Gastroesophageal sphincter (tissue), 4 donors: ENCODE measurements around the gene SESN3. TPM values are rescaled to one million over a fixed set of nuclear protein-coding genes. Genes with fewer than 3 reads are reported as not detected.

Experiments used
- ATAC-seq: fragments of 150-250 bp; one replicate; pipeline ENCODE4 v1.9.1; 2016; ENCODE audit warnings: mild to moderate bottlenecking, moderate library complexity
- H3K27ac ChIP-seq, 4 donors: fragments of 200-600 bp; sonication (generic) in 3 of 4; 1 replicate in 3 of 4; 2 replicates in 1 of 4; pipeline ENCODE4 v1.5.1; 2016 to 2019
- H3K27me3 ChIP-seq: fragments of 200-600 bp; sonication (generic); one replicate; pipeline ENCODE4 v1.5.1; 2019
- H3K36me3 ChIP-seq, 2 donors: fragments of 200-600 bp; sonication (generic); one replicate each; pipeline ENCODE4 v1.5.1; 2019; ENCODE audit warnings: control low read depth in 1 of 2
- H3K4me1 ChIP-seq, 3 donors: fragments of 200-600 bp; sonication (generic); 1 replicate in 2 of 3; 2 replicates in 1 of 3; pipeline ENCODE4 v1.5.1; 2016 to 2019; ENCODE audit warnings: control low read depth in 2 of 3
- H3K4me3 ChIP-seq, 2 donors: fragments of 200-600 bp; sonication (generic); one replicate each; pipeline ENCODE4 v1.5.1; 2019; ENCODE audit warnings: mild to moderate bottlenecking in 1 of 2, moderate library complexity in 1 of 2
- H3K9me3 ChIP-seq, 3 donors: fragments of 200-600 bp; sonication (generic); one replicate each; pipeline ENCODE4 v1.5.1; 2017 to 2019; ENCODE audit warnings: control low read depth in 2 of 3
- EP300 ChIP-seq: sonication (generic); formaldehyde crosslinking; IDR thresholded peaks from one replicate; pipeline ENCODE4 v1.6.1; 2017; ENCODE audit warnings: antibody characterized with exemption, mild to moderate bottlenecking
- POLR2A ChIP-seq, 2 donors: fragments of 450-650 bp; IDR thresholded peaks; one replicate each; pipeline ENCODE4 v1.6.1; 2017; ENCODE audit warnings: antibody characterized with exemption in 2 of 2, mild to moderate bottlenecking in 2 of 2, moderate library complexity in 1 of 2
- POLR2AphosphoS5 ChIP-seq: sonication (generic); formaldehyde crosslinking; IDR thresholded peaks from one replicate; pipeline ENCODE4 v1.6.1; 2017; ENCODE audit warnings: antibody characterized with exemption
- WGBS, 2 donors: methylation state at CpG; one replicate each; pipeline ENCODE4 v1.1.5; 2018; ENCODE audit warnings: low coverage in 1 of 2; 5-methylcytosine and 5-hydroxymethylcytosine counted together
- total RNA-seq, 4 donors: library from RNA; depleted of rRNA; stranded (reverse); fragments of >200 nt; gene quantifications; one replicate each; pipeline ENCODE4 v1.1.0, GENCODE V29; 2016
- TF ChIP-seq, protein P1 (sequence below), 4 experiments: fragments of 200-600 bp in 2 of 4; fragments of 450-650 bp in 2 of 4; sonication (generic) in 1 of 4; IDR thresholded peaks; one replicate each; pipeline ENCODE4 v1.5.1; 2017 to 2019; ENCODE audit warnings: antibody characterized with exemption in 4 of 4, mild to moderate bottlenecking in 2 of 4, moderate library complexity in 2 of 4

The SESN3 gene
- total RNA-seq, 4 donors from 2014 or later: 24.5 to 32.8 (median 28.8) TPM

DNA sequence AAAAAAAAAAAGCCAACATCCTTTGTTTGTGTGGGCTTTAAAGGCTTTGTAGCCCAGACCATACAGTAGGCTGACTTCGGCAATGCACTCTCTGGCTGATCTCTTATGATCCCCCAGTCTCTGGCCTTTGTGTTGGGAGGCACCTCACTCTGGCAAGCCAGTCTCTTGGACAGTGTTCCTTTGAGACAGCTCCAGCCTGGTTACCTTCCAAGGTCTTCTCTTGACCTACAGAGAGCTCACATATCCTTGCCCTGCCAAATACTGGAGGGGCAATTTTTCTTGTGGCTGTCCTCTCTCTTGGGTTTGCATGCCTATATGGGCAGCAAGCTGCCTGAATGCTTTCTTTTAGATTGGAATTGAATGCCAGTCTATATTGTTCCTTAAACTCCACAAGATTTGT is 69.8 kb downstream of the SESN3 start:
- no peak for TF ChIP-seq EP300
- TF ChIP-seq, protein P1, sequence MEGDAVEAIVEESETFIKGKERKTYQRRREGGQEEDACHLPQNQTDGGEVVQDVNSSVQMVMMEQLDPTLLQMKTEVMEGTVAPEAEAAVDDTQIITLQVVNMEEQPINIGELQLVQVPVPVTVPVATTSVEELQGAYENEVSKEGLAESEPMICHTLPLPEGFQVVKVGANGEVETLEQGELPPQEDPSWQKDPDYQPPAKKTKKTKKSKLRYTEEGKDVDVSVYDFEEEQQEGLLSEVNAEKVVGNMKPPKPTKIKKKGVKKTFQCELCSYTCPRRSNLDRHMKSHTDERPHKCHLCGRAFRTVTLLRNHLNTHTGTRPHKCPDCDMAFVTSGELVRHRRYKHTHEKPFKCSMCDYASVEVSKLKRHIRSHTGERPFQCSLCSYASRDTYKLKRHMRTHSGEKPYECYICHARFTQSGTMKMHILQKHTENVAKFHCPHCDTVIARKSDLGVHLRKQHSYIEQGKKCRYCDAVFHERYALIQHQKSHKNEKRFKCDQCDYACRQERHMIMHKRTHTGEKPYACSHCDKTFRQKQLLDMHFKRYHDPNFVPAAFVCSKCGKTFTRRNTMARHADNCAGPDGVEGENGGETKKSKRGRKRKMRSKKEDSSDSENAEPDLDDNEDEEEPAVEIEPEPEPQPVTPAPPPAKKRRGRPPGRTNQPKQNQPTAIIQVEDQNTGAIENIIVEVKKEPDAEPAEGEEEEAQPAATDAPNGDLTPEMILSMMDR (IDR thresholded peaks at IDR 0.05): no peak
- no peak overlapping the region for H3K4me3 ChIP-seq
- WGBS, 2 donors: 83 to 100% methylated on average over 1 of the region's 1 CpG
- no peaks in the 10 kb centered on the region for H3K9me3 ChIP-seq
- H3K27me3 ChIP-seq: no peaks in the 10 kb centered on the region
- peaks cover 3 to 34% (median 4%) of the 10 kb centered on the region in 3 donors for H3K4me1 ChIP-seq
- ATAC-seq: no peak
- H3K27ac ChIP-seq: no peak overlapping the region
- no peaks in the 10 kb centered on the region for H3K36me3 ChIP-seq

DNA sequence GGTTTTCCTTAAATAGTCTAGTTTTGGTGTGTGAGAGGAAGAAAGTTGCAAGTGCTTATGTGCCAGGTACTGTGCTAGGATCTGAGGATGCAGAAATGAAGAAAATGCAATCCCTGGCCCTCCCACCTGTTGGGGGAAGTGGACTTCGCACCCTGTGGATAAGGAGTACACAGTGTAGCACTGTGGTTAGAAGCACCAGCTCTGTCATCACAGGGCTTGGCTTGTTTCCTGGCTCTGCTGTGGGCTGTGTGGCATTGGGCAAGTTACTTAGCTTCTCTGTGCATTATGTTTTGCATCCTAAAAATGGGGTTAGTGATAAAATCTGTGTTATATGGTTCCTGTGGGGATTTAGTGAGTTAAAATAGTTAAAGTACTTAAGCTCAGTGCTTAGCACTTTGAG is 73.2 kb downstream of the SESN3 start:
- H3K9me3 ChIP-seq: no peaks in the 10 kb centered on the region
- no peak overlapping the region for H3K4me3 ChIP-seq
- H3K27ac ChIP-seq: peak overlapping the region; percentile 5 to 76 (median 64)
- ATAC-seq: no peak
- TF ChIP-seq EP300 (no peak), POLR2AphosphoS5 (no peak), POLR2A (IDR thresholded peaks at IDR 0.05) (no peak)
- TF ChIP-seq, protein P1 (IDR thresholded peaks at IDR 0.05): no peak
- H3K4me1 ChIP-seq: peaks cover 3 to 48% (median 4%) of the 10 kb centered on the region in 3 donors
- H3K27me3 ChIP-seq: no peaks in the 10 kb centered on the region
- 100% methylated on average over 1 of the region's 1 CpG; no CpG with 5 or more reads in 1 of the 2 donors for WGBS, 2 donors
- no peaks in the 10 kb centered on the region for H3K36me3 ChIP-seq

DNA sequence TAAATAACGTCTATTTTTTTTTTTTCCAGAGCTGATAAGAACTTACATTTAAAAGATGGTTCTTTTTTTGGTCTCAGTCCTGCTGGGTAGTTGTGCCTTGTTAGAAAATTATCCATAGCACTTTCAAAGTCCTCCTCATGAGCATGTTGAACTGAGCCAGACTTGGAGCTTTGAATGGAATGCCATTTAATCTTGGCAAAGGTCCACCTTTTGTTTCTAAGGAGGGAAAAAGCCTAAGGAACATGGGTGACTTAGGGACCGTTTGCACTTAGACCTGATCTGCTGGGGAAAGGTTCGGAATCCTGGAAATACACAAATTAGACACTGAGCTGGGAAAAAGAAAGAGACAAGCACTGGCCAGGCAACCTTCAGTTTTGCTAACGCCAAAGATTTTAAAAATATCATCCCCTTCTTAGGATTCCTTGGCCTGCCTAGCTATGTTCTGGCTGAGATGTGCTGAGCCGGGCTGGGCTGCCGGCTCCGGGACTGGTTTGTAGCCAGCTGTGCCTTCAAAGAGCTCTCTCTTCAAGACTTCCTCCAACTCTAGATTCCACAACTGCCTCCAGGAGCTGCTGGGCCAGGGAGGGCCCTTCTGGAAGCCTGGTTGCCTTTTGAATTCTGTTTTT is 74.0 kb downstream of the SESN3 start:
- Histone ChIP-seq H3K4me1 (peaks cover 3 to 54% (median 4%) of the 10 kb centered on the region in 3 donors), H3K9me3 (no peaks in the 10 kb centered on the region), H3K4me3 (no peak overlapping the region), H3K27me3 (no peaks in the 10 kb centered on the region), H3K27ac (peak overlapping the region; percentile 5 to 76 (median 64)), H3K36me3 (no peaks in the 10 kb centered on the region)
- WGBS, 2 donors: 15 to 32% methylated on average over 4 to 7 of the region's 7 CpGs
- ATAC-seq: peak; percentile 88
- TF ChIP-seq, protein P1 (IDR thresholded peaks at IDR 0.05): peak in 1 of 4 experiments; percentile 5
- TF ChIP-seq POLR2AphosphoS5 (peak; percentile 51), POLR2A (IDR thresholded peaks at IDR 0.05) (no peak)

DNA sequence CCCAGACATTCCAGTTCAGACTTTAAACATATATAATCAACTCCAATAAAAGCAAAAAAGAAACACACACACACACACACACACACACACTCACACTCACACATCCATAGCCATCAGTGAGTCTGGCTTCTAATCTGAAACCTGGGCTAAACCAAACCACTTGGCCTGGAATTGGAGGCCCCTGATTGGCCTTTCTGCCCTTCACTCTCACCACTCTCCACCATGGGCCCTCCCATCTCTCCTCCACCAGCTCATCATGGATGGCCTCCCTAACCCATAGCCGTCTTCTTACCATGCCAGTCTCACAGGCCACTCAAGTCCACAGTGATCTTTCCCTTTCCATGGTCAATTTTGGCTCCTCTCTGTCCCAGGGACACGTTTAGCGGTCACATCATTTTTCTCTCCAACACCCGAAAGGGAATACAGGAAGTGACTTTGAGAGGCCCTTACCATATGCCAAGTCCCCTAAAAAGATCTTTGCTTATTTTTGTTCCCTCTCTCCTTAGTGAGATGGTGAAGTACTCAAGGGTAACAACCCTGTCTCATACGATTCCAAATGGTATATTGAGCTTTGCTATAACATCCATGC is 74.8 kb downstream of the SESN3 start:
- TF ChIP-seq, protein P1 (IDR thresholded peaks at IDR 0.05): no peak
- TF ChIP-seq POLR2AphosphoS5 (no peak), EP300 (no peak), POLR2A (IDR thresholded peaks at IDR 0.05) (no peak)
- Histone ChIP-seq H3K36me3 (no peaks in the 10 kb centered on the region), H3K27me3 (no peaks in the 10 kb centered on the region), H3K4me3 (no peak overlapping the region), H3K4me1 (peaks cover 7 to 56% (median 7%) of the 10 kb centered on the region in 3 donors), H3K27ac (peak overlapping the region; percentile 5 to 76 (median 64)), H3K9me3 (no peaks in the 10 kb centered on the region)
- no peak for ATAC-seq
- 66 to 80% methylated on average over 2 to 5 of the region's 5 CpGs for WGBS, 2 donors

DNA sequence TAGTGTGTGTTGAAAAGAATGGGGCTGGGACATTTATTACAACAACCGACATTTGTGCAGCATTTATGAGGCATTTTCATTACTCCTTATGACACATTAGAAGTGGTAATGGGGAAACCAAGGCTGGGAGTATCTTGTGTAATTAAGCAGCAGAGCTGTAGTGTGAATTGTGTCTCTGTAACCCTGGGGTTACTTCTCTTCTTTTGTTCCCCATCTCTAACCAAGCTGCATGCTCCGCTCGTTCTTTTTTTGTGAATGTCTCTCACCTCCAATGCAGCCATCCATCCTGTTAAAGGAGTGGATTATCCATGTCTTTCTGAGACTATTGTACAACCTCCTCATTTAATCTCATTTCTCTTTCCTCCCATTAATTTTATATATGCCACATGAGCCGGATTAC is 75.6 kb downstream of the SESN3 start:
- Histone ChIP-seq H3K27me3 (no peaks in the 10 kb centered on the region), H3K9me3 (no peaks in the 10 kb centered on the region), H3K27ac (no peak overlapping the region), H3K36me3 (no peaks in the 10 kb centered on the region), H3K4me3 (no peak overlapping the region), H3K4me1 (peaks cover 7 to 62% (median 7%) of the 10 kb centered on the region in 3 donors)
- TF ChIP-seq POLR2A (IDR thresholded peaks at IDR 0.05) (no peak), POLR2AphosphoS5 (no peak)
- TF ChIP-seq, protein P1 (IDR thresholded peaks at IDR 0.05): no peak
- 98 to 100% methylated on average over 3 to 4 of the region's 4 CpGs for WGBS, 2 donors
- no peak for ATAC-seq
